Spleen (tissue), 11 donors: ENCODE measurements around the gene CDH26. TPM values are rescaled to one million over a fixed set of nuclear protein-coding genes. Genes with fewer than 3 reads are reported as not detected.

Source experiments
- DNase-seq: peaks from one replicate; pipeline ENCODE4 v3.0.0-alpha.2; 2020
- H3K27ac ChIP-seq, 8 donors: fragments of 200-600 bp; sonication (generic) in 7 of 8; 1 replicate in 4 of 8; 2 replicates in 4 of 8; pipeline versions ENCODE4 v1.5.0 to v1.8.0; 2016 to 2021; ENCODE audit warnings: inconsistent platforms in 4 of 8, mild to moderate bottlenecking in 4 of 8, moderate library complexity in 1 of 8
- H3K27me3 ChIP-seq, 7 donors: fragments of 200-600 bp; sonication (generic) in 6 of 7; replicated peaks in 1 of 7; 1 replicate in 4 of 7; 2 replicates in 3 of 7; pipeline versions ENCODE4 v1.5.0 to v1.8.0; 2016 to 2021; ENCODE audit warnings: inconsistent platforms in 3 of 7, mild to moderate bottlenecking in 1 of 7
- H3K36me3 ChIP-seq, 6 donors: fragments of 200-600 bp; sonication (generic) in 5 of 6; 1 replicate in 4 of 6; 2 replicates in 2 of 6; pipeline versions ENCODE4 v1.5.0 to v1.8.0; 2016 to 2021; ENCODE audit warnings: inconsistent platforms in 2 of 6
- H3K4me1 ChIP-seq, 6 donors: fragments of 200-600 bp; sonication (generic) in 5 of 6; 1 replicate in 3 of 6; 2 replicates in 3 of 6; pipeline versions ENCODE4 v1.5.0 to v1.8.0; 2016 to 2021; ENCODE audit warnings: inconsistent platforms in 3 of 6
- H3K4me3 ChIP-seq, 8 donors: fragments of 200-600 bp; sonication (generic) in 7 of 8; 1 replicate in 4 of 8; 2 replicates in 4 of 8; pipeline versions ENCODE4 v1.5.0 to v1.8.0; 2016 to 2021; ENCODE audit warnings: inconsistent platforms in 4 of 8, mild to moderate bottlenecking in 4 of 8, moderate library complexity in 2 of 8
- H3K9me3 ChIP-seq, 8 donors: fragments of 200-600 bp; sonication (generic) in 7 of 8; 1 replicate in 4 of 8; 2 replicates in 4 of 8; pipeline versions ENCODE4 v1.5.0 to v1.8.0; 2016 to 2021; ENCODE audit warnings: inconsistent platforms in 4 of 8
- CTCF ChIP-seq, 11 experiments: fragments of 200-600 bp in 7 of 11; fragments of 450-650 bp in 4 of 11; sonication (generic) in 4 of 11; IDR thresholded peaks in 8 of 11; conservative IDR thresholded peaks in 3 of 11; 1 replicate in 7 of 11; 2 replicates in 4 of 11; pipeline versions ENCODE4 v1.4.0 to v1.8.0; 2016 to 2021; ENCODE audit warnings: antibody characterized with exemption in 11 of 11, inconsistent platforms in 4 of 11, mild to moderate bottlenecking in 1 of 11
- POLR2A ChIP-seq, 3 donors: fragments of 450-650 bp; IDR thresholded peaks; one replicate each; pipeline ENCODE4 v1.5.1; 2017; ENCODE audit warnings: antibody characterized with exemption in 3 of 3, mild to moderate bottlenecking in 1 of 3
- POLR2AphosphoS5 ChIP-seq, 3 donors: sonication (generic); formaldehyde crosslinking; IDR thresholded peaks; one replicate each; pipeline ENCODE4 v1.5.1; 2017; ENCODE audit warnings: antibody characterized with exemption in 3 of 3
- WGBS, 5 donors: extraction: QIAGEN DNeasy Blood & Tissue Kit in 3 of 5; methylation state at CpG; one replicate each; pipeline versions ENCODE4 v1.1.5 to v1.1.7; 2013 to 2018; 5-methylcytosine and 5-hydroxymethylcytosine counted together
- intact Hi-C: fragments of 100-400 bp; cut with DNase I; formaldehyde crosslinking; loops from one replicate; pipeline ENCODE4 v1.15.0; 2023; ENCODE audit warnings: low total_unique reads
- polyA plus RNA-seq, 3 donors: library from polyadenylated mRNA; stranded (reverse); fragments of 200-250 nt; gene quantifications; one replicate each; pipeline ENCODE4 v1.2.1, GENCODE V29; 2013
- total RNA-seq, 7 donors: library from RNA; depleted of rRNA in 3 of 7; stranded (reverse); fragments of >200 nt in 3 of 7; fragmentation: NEBNext Ultra II Directional in 4 of 7; extraction: Animal tissue kit (Norgen Biotek cat#: 25700) in 4 of 7; gene quantifications; one replicate each; pipeline versions ENCODE4 v1.1.0 to v1.2.1, GENCODE V29; 2016 to 2021
- donor health status: healthy with polysubstance abuse.
- donor health status: DM: no; HTN: no; CAD: no; lungs with moderate emphysema.
- donor health status: DM: no; HTN: no; CAD: no.
- donor health status: Bipolar disorder and iron deficiency.
- donor health status: healthy.
- donor health status: DM: no; HTN: no; CAD: no.
- donor health status: DM: yes; HTN: yes; CAD: no.

The CDH26 gene
- total and polyA plus RNA-seq, 10 donors: 0.70 to 6.2 (median 2.0) TPM

GRCh38 chr20:60010689-60011458 is 52.7 kb downstream of the CDH26 start:
- no peak overlapping the region for H3K4me3 ChIP-seq
- 78 to 94% (median 86%) methylated on average over 12 of the region's 12 CpGs for WGBS, 5 donors
- peaks cover 0 to 7% (median 3%) of the 10 kb centered on the region in 8 donors for H3K9me3 ChIP-seq
- DNase-seq: no peak
- H3K27ac ChIP-seq: no peak overlapping the region
- intact Hi-C loops: no loop called here
- peaks cover 0 to 26% (median 2%) of the 10 kb centered on the region in 6 donors for H3K4me1 ChIP-seq
- no peaks in the 10 kb centered on the region for H3K27me3 ChIP-seq
- no peaks in the 10 kb centered on the region for H3K36me3 ChIP-seq
- TF ChIP-seq POLR2AphosphoS5 (IDR thresholded peaks at IDR 0.05) (no peak), POLR2A (IDR thresholded peaks at IDR 0.05) (no peak), CTCF (IDR thresholded peaks at IDR 0.05 in 8 of 11, conservative IDR thresholded peaks at IDR 0.05 in 3 of 11) (no peak)

GRCh38 chr20:60011512-60012507 is 53.6 kb downstream of the CDH26 start:
- Histone ChIP-seq H3K36me3 (no peaks in the 10 kb centered on the region), H3K27ac (no peak overlapping the region), H3K27me3 (no peaks in the 10 kb centered on the region), H3K4me1 (peaks cover 0 to 26% (median 2%) of the 10 kb centered on the region in 6 donors), H3K4me3 (no peak overlapping the region), H3K9me3 (peaks cover 0 to 11% (median 5%) of the 10 kb centered on the region in 8 donors)
- TF ChIP-seq POLR2A (IDR thresholded peaks at IDR 0.05) (no peak), CTCF (IDR thresholded peaks at IDR 0.05 in 8 of 11, conservative IDR thresholded peaks at IDR 0.05 in 3 of 11) (no peak)
- intact Hi-C loops: no loop called here
- WGBS, 5 donors: 68 to 73% (median 72%) methylated on average over 17 of the region's 17 CpGs
- no peak for DNase-seq

- H3K9me3 ChIP-seq: peaks cover 0 to 18% (median 9%) of the 10 kb centered on the region in 8 donors
- intact Hi-C loops: no loop called here
- DNase-seq: no peak
- no peaks in the 10 kb centered on the region for H3K36me3 ChIP-seq
- TF ChIP-seq POLR2AphosphoS5 (IDR thresholded peaks at IDR 0.05) (no peak), CTCF (IDR thresholded peaks at IDR 0.05 in 8 of 11, conservative IDR thresholded peaks at IDR 0.05 in 3 of 11) (no peak), POLR2A (IDR thresholded peaks at IDR 0.05) (no peak)
- peaks cover 0 to 20% (median 1%) of the 10 kb centered on the region in 6 donors for H3K4me1 ChIP-seq
- no peak overlapping the region for H3K27ac ChIP-seq
- H3K4me3 ChIP-seq: no peak overlapping the region
- WGBS, 5 donors: 82 to 92% (median 82%) methylated on average over 3 of the region's 3 CpGs
- no peaks in the 10 kb centered on the region for H3K27me3 ChIP-seq
Observed at GRCh38 chr20:60013296-60014139, 55.3 kb downstream of the CDH26 start.
